ENCODE results near the gene SLAMF6.
"Not testable (repeated sequence)": the region's sequence is repeated elsewhere in the genome, so short reads cannot be mapped to it uniquely, and the experiment has no call there.

DNA sequence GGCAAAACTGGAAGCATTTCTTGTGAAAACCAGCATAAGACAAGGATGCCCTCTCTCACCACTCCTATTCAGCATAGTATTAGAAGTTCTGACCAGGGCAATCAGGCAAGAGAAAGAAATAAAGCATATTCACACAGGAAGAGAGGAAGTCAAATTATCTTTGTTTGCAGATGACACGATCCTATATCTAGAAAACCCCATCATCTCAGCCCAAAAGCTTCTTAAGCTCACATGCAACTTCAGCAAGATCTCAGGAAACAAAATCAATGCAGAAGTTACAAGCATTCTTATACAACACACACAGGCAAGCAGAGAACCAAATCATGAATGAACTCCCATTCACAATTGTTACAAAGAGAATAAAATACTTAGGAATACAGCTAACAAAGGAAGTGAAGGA lies 7.1 kb downstream of the SLAMF6 start:
- TF ChIP-seq, protein P1, sequence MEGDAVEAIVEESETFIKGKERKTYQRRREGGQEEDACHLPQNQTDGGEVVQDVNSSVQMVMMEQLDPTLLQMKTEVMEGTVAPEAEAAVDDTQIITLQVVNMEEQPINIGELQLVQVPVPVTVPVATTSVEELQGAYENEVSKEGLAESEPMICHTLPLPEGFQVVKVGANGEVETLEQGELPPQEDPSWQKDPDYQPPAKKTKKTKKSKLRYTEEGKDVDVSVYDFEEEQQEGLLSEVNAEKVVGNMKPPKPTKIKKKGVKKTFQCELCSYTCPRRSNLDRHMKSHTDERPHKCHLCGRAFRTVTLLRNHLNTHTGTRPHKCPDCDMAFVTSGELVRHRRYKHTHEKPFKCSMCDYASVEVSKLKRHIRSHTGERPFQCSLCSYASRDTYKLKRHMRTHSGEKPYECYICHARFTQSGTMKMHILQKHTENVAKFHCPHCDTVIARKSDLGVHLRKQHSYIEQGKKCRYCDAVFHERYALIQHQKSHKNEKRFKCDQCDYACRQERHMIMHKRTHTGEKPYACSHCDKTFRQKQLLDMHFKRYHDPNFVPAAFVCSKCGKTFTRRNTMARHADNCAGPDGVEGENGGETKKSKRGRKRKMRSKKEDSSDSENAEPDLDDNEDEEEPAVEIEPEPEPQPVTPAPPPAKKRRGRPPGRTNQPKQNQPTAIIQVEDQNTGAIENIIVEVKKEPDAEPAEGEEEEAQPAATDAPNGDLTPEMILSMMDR (IDR thresholded peaks at IDR 0.05) = not testable (repeated sequence)
- TF ChIP-seq POLR2AphosphoS5, POLR2A (IDR thresholded peaks at IDR 0.05): not testable (repeated sequence)

All from breast epithelium (tissue), 3 donors.